Stimulated activated CD4-positive, alpha-beta T cell treated with anti-CD3 and anti-CD28 coated beads, Interleukin-12 subunit alpha, Interleukin-12 subunit beta, amount 100 ng/mL, for 24 hours (primary cell): Measurements from ENCODE around the gene UBIAD1.

Experiments used
- DNase-seq, 2 experiments: peaks; one replicate each; pipeline ENCODE4 v3.0.0-alpha.2; 2020; ENCODE audit warnings: low read depth in 2 of 2

Gene UBIAD1

DNA sequence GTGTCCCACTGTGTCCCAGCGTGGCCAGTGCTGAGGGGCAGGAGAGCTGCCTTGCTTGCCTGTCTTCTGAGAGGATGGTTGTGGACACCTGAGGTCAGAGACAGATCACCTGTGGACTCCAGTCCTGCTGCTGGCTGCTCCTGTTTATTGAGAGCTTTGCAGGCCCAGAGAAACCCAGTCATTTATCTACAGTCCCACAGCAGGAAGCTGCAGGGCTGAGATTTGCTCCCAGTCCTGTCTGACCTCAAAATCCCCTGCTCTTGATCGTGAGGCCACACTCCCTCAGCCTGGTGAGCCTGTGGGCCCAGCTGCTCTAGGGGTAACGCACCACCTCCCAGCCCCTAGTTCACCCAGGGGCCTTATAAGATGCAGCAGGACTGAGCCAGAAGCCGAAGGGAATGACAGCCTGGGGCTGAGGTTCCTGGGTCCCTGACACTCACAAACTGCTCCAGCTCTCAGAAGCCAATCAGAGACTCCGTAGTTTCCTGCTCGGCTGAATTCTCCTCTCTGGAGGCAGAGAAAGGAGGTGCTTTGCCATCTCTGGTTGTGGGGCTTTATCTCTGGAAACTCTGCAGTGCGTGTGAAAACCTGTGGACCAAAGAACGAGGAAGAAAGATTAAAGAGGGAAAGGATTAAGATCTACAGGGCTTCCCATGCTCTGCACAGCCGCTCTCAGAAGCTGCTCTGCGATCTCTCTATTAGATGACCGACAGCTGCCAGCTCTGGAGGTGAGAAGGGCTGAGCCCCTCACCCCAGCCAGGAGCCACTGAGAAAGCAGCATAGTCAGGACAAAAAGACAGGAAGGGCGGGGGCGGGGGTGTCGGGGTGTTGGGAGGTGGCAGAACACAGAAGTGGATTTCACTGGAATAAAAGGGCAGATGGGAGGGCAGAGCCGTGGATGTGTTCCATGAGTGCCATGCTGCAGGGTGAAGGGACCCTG, 39.1 kb downstream of the UBIAD1 start:
- no peak for DNase-seq

DNA sequence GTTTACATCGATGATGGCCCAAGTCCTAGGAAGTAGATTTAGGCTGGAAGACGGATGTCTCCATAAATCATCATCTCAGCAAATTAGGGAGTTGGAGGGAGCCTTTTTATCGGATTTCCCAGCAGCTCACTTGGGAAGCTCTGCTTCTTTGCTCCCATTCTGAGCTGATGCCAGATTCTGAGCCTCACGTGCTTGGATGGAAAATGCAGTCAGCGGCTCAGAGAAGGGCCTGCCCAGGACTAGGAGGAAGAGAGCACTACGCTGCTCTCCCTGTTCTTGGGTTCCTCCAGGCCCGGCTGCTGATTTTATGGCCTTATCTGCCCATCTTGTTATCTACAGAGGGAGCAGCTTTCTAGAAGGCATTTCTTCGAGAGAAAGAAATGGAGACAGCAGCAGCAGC, 42.0 kb downstream of the UBIAD1 start:
- DNase-seq, result no peak

DNA sequence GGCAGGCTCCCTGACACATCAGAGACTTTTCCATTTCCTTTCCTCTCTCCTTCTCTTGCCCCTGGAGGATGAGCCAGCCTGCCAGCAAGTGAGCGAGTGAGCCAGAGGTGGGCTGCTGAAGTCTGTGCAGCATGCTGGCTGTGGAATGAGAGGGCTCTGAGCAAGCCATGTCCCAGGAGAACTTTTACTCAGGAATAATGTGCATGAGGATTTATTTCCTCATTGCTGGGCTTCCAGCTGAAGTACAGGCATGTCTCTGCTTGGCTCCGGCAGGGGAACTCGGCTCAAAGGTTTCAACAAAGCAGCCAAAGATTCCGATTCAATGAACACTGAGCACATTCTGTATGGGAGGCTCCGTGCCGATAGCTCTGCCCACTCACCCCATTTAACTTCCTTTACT, 43.7 kb downstream of the UBIAD1 start:
- DNase-seq, result no peak

DNA sequence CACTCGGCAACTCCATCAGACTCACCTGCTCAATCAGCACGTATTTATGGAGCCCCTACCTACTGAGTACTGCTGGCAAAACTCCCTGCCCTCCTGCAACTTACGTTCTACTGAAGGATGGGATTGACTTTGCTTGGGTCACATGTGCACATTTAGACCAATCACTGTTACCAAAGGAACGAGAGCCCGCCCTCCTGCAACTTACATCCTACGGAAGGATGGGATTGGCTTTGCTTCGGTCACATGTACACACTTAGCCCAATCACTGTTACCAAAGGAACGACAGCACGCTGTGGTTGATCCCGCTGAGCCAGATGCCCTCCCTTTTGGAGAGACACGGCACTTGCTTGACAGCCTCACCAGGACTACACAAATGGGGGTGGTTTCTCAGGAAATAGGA, 46.0 kb downstream of the UBIAD1 start:
- DNase-seq, result no peak

DNA sequence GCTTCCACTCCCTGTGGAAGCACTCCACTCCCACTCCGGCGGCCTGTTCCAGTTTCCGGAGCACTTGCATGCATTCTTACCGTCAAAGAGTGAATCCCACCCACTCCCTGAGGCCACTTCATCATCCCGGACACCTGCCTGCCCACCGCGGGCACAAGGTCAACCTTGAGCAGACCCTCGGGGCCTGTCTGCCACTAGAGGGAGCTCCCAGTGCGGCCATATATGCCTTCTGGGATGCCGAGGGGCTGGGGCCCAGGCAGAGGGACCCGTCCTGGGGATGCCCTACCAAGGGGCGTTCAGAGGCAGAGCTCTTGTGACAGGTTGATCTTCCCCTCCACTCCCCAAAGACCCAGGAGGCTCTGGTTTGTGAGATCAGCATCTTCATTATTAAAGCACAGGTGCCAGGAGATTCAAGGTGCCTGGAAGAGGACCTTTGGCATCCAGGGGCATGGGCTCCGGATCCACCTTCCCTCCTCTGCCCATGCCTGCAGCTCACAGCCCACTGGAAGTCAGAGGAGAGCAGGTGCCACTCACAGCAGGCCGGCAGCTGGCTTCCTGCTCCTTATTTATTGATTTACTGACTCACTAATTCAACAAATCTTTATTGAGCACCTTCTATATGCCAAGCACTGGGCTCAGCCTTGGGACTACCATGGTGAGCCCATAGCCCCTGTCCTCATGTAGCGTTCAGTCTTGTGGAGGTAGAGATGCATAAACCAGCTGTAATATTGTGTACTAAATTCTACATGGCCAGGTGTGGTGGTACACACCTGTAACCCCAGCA, 47.3 kb downstream of the UBIAD1 start:
- DNase-seq, result peak in 1 of 2 experiments; percentile 23

DNA sequence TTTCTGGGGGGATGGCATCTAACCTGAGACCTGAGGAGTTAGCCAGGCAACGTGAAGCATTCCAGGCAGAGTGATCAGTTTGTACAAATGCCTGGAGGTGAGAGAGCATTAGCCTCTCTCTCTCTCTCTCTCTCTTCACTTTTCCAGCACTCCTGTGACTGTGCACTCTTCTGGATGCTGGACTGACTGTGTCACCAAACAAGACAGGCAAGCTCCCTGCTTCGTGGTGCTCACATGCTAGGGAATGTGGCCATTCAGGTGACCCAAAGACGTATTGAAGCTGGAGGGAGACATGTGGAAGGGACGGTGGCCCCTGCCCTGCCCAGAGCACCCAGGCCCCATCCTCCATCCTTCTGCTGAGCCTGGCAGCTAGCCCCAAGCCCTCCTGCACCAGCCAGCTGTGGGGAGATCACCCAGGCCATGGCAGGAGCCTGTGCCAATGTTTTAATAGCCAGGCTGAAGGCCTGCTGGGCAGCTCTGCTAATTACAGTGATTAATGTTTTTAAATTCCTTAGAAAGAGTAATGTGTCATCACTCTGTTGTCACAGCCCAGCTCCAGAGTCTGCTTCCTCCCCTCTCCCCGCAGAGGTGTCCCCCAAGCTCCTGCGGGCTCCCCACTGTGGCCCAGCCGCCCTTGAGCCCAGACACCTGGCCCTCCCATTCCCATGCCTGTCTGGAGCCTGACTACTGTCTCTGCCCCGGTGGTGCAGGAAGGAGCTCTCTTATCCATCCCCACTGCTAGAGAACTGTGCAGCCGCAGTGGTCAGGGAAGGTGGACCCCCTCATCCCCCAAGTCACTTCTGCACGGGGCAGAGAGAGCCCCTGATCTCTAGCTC, 48.9 kb downstream of the UBIAD1 start:
- no peak for DNase-seq

DNA sequence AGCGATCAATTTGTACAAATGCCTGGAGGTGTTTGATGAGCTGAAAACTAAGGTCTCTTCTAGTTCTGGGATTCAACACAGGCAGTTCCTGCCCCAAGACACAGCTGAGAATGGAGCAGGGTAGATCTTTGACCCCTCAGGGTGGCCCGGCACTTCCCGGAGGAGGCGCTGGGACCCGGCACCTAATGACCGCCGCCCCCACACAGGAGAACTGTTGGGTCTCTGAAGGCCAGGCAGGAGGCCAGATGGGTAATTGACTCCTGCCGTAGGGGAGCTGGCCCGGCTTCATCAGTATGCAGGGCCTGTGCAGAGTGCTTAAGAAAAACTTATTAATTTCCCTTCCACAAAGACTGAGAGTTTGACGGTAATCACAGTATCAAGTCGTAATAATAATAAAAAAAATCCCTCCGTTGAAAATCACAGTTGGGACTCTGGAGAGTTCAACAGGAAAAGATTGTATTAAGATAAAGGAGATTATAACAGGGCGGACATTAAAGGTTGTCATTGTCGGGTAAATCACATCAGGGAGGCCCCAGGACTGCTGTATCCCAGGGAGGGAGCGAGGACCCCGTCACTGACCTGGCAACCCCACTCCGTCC, 51.7 kb downstream of the UBIAD1 start:
- DNase-seq, result no peak

DNA sequence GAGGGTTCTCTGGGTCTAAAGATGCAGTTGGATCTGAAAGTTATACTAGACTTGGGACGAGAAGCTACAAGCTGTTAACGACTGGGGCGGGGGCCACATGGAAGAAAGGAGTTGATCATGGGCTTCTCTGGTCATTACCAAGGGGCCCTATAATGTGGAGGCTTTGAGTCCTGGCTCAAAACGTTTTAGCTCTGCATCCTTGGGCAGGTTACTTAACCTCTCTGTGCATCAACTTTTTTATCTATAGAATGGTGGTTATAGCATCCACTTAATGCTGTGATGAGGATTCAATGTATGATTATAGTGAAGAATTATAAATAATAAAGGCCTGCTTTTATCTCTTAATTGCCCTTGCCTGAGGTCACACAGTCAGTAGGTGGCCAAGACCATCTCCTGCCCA, 53.1 kb downstream of the UBIAD1 start:
- no peak for DNase-seq

DNA sequence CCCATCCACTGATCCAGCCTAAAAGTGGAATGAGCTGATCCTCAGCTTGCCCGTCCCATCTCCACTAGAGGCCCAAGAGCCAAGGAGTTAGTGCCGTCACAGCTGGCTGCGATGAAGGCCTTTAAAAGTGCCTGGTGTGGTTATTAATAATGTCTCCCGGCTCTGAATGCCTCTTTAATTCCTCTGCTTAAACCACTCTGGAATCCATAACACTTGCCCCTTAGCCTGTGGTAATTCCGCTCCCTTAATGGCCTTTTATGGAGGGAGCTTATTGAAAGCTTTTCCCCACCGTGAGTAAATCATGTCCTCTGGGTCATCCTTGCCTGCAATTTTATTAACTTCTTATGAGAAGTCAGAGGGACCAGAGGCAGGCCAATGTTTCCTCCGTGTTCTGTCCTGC, 55.4 kb downstream of the UBIAD1 start:
- DNase-seq, result no peak

DNA sequence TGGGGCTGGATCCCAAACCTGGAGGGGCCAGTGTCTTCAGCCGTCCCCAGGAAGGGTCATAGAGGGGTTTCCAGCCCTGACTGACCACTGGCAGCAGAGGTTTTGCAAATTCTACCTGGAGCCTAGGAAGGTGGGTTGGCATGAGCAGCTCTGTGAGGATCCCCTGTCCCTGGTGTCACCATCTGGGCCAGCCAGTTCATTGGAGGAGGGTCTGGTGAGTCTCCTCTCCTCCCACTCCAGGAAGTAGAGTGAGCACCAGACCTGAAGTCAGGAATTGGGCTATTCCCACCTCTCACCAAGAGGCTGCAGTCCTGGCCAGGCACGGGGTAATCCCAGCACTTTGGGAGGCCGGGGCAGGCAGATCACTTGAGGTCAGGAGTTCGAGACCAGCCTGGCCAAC, 57.4 kb downstream of the UBIAD1 start:
- no peak for DNase-seq

DNA sequence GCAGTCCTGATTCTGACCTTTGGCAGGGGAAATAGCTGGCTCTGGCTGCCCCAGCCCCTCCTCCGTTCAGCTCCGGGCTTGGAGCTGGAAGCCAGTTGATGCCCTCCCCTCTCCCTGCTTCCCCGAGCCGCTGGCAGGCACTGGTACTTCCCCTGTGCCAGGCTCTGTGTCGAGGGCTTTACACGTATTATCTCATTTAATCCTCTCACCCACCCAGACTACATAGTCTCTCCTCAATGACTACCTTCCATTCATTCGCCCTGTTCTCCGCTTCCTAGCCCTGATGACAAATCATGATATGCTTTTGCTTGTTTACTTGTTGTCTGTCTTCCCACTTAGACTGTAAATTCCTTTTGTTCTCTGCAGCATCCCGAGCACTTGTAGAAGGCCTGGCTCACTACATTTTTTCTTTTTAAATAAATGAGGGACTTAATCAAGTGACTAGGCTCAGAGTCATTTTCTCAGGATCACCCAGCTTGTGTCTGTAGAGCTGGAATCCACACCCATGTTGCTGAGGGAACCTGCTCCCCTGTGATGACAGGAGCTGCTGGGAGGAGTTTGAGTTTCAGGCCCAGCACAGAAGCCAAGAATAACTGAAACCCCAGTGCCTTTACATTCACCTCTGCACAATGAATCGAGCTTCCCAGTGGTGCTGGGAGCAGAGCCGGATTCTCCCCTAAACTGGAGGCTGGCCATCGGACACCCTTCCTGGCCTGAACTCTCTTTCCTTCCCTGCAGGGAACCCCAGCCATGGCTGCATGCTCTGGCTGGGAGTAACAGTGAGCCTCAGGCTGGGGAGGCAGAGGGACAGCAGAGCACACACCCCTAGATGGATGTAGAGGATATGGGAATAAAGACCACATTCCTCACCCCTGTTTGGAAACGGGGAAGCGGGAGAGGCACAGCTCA, 58.3 kb downstream of the UBIAD1 start:
- no peak for DNase-seq

DNA sequence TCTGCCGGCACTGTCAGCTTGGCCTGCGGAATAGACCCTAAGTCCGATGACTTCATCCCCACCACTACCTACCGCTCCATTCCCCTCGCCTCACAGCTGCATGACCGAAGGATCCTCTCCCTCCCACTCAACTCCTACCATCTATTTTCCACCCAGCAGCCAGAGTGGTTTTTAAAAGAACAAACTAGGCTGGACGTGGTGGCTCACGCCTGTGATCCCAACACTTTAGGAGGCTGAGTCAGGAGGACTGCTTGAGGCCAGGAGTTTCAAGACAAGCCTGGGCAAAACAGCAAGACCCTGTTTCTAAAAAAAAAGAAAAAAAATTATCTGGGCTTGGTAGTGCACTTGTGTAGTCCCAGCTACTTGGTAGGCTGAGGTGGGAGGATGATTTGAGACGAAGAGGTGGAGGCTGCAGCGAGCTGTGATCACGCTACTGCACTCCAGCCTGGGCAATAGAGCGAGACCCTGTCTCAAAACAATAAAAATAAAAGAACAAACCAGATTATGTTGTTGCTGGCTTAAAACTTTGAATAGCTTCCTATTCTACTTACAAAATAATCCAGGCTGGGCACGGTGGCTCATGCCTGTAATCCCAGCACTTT, 59.0 kb downstream of the UBIAD1 start:
- DNase-seq, result no peak

DNA sequence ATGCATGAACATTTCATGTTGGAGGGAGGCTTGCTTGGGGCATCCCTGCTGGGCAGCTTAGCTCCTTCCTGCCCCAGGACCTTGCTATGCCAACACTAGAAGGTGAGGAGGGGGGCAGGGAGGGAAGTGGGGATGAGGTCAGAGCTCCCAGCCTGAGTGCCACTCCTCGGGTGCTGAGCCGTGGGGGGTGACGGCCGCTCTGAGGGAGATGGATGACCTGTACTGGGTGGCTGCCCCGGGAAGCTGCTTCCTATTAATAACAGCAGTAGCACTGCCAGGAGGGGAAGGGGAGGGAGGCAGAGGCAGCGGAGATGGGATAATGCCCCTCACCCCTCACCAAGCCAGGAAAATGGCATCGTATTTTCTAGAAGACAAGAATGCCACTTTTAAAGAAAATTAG, 60.6 kb downstream of the UBIAD1 start:
- no peak for DNase-seq

DNA sequence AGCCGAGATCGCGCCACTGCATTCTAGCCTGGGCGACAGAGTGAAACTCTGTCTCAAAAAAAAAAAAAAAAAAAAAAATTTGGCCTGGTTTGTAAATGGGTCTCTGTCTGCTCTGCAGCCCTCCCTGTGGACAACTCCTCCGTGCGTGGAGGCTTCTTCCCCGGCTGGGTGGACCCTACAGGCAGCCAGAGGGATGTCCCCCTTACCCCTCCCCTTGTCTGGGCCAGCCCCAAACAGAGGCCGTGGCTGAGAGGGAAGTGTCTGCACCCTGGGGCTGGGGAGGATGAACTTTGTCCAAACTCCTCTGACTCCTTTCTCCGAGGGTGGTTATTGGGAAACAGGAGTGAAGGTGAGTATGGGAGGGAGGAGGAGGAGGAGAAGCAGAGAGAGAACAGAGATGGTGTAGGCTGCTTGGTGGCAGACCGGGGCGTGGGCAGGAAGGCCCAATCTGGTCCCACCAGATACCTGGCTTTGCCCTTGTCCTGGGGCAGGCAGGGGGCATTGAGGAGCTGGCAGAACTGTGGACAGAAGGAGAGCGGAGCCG, 61.3 kb downstream of the UBIAD1 start:
- no peak for DNase-seq

DNA sequence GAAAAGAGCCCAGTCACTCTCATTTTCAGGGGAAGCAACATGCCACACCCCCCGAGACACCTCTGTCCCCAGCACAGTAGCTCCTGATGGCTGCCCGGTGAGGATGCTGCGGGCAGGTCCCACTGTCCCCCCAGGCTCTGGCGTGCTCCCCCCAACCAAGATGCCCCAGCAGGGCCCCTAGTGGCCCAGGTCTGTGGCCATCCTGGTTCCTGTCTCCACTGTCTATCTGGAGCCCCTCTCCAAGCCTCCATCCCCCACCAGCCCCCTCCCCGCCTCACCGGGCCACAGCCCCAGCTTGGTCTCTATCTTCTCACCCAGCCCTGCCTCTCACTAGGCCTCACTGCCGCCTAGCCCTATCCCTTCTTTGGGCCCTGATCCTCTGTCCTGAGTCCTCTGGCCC, 61.8 kb downstream of the UBIAD1 start:
- DNase-seq, result no peak

DNA sequence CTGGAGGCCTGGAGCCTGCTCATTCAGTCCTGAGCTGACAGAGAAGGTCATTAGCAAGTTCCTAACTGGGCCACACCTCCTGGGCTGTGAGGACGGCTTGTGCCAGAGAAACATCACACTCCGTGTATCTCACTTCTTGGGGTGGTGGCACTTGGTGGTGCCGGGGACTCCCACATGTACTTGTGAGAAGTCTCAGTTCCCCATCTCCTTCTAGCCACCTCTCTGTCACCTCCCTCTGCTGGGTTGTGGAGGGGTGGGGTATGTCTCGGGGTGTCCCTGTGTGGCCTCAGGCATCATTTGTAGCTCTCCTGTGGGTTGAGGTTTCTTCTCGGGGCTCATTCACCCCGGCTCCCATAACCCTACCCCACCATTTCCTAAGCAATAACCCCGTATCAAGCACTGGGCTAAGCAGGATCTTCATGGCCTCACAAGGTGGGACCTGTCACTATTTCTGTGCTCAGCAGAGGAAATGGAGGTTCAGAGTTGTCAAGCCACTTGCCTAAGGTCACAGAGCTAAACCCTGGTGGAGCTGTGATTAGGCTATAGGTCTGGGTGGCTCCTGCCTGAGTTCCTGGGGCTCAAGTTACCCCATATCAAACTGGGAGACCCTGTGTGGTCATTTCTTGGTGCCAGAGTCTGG, 62.5 kb downstream of the UBIAD1 start:
- no peak for DNase-seq

DNA sequence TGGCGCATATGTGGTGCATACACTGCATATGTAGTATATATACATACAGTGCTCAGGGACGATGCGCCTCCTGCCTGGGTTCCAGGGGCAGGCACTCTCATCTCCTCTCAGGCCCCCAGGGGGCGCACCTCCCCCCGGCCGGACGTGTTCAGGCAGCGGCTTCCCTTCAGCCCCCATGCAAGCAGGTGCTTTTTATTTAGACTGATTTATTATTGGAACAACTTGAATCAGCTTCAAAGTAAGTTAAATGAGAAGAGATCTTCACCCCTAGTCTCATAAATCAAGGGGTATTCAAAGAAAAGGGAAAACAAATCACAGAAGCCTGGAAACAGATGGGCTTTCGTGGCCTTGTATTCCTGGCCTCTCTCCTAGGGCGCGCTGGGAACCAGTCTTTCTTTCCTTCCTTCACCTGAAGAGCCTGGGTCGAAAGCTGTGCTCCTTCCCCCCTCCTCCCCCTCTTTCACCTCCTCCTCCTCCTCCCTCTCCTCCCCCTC, 64.6 kb downstream of the UBIAD1 start:
- DNase-seq, result peak; percentile 42 to 66
